Ecto neural progenitor cell (in vitro differentiated cells): ENCODE measurements around the gene KCTD7.
A peak's percentile ranks its signal among the peaks of the same experiment; 100 is the strongest.
"Not testable (repeated sequence)": the region's sequence is repeated elsewhere in the genome, so short reads cannot be mapped to it uniquely, and the experiment has no call there.

Source experiments
- DNase-seq: peaks from one replicate; pipeline ENCODE4 v3.0.0-alpha.2; 2018; ENCODE audit warnings: low spot score

KCTD7 gene

GRCh38 chr7:66654275-66655112 is 25.8 kb downstream of the KCTD7 start:
- peak; percentile 99 for DNase-seq

DNA sequence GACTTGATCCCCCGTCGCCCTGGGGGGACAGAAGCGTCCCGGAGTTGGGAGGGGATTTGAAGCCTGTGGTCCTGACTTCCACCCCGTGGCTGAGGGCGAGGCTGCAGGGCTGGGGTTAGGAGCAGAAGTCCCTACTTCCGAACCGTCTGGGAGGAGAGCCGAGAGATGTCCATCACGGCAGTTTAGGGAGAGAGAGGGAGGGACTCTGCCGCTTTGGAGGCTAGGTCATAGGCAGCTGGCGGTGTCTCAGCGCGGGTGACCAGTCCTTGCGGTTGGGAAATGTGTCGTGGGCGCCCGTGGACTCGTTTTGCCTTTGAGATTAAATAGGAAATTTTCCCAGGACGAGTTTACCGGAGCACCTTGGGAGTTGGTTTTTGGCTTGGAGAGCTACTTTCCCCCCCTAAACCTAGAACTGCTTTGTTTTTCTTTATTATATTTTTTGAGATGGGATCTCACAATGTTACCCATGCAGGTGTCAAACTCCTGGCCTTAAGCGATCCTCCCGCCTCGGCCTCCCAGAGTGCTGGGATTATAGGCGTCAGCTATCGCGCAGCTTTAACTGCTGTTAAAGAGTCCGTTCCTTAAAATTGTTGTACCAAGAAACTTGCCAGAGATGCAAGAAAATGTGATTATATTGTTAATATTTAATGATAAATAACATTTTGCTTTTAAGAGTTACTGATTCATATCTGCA is 26.6 kb downstream of the KCTD7 start:
- not testable (repeated sequence) for DNase-seq

GRCh38 chr7:66655826-66656485 is 27.3 kb downstream of the KCTD7 start:
- DNase-seq: not testable (repeated sequence)

- DNase-seq: no peak
These were observed 29.1 kb downstream of the KCTD7 start for GRCh38 chr7:66657798-66658197.

DNA sequence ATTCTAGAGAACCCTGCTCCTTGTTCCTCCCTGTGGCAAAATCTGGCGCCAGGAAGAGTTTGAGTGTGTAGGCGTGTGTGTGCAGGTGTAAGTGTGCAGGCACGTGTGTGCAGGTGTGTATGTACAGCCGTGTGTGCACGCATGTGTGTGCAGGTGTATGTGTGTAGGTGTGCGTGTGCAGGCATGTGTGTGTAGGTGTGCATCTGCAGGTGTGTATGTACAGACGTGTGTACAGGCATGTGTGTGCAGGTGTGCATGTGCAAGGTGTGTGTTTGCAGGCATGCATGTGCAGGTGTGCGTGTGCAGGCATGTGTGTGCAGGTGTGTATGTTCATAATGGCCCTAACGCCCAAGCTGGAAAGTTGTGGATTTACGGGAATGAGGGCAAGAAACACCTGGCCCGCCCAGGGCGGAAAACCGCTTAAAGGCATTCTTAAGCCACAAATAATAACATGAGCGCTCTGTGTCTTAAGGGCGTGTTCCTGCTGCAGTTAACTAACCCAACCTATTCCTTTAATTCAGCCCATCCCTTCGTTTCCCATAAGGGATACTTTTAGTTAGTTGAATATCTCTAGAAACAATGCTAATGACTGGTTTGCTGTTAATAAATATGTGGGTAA is 34.1 kb downstream of the KCTD7 start:
- DNase-seq: no peak

DNA sequence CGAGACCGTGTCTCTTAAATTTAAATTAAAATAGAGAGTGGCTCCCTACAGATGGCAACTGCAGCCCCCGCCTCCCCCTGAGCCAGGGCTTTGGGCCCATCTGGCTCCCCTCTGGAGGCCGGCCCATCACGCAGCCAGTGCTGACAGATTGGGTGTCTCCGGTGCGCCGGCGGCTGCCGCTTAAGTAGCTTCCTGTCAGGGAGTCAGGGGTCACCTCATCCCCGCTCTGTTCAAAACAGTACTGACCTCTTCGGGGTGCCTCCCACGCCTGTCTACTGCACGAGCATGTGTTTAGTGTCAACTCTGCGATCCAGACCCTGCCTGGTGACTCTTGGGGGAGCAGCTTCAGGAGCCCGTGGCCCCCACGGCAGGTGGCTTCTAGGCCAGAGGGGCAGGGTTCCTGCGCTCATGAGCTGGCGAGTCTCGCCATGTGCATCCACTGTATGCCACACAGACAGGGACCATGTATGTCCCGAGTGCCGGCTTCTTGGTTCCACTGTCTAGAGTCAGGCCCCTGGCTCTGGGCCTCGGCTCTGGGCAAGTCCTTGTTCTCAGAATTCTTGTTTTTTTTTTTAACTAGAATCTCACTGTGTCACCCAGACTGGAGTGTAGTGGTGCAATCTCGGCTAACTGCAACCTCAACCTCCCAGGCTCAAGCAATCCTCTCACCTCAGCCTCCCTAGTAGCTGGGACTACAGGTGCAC is 36.1 kb downstream of the KCTD7 start:
- DNase-seq: no peak

- no peak for DNase-seq
These were observed 37.8 kb downstream of the KCTD7 start for GRCh38 chr7:66666313-66666952.

DNA sequence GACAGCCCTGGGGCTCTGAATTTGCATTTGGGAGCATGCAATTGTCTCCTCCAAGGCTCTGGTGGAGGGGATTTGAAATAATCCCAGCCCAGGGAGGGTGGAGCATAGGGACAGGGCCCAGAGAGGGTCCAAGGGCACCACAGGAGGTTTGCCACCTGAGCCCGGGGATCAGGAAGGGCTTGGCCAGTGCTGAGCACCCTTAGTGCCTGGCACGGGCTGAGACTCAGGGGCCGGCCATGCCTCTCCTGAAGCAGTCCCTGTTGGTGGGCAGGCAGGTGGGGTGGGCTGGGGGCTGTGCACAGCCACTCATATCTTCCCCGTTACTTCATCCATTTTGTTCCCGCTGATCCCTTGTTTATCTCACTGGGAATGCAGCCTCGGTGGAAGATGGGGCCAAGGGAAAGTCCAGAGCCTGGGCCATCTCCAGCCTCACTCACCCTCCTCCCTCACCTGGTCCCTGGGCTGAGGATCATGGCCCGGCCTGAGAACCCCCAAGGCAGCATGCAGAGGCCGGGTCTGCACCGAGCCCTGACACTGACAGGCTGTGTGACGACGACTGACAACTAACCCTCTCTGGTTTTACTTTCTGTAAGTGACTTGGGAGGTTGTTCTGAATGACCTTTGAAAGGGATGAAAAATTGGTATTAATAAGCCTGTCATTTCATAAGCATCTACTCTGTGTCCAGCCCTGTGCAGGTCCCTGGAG is 38.5 kb downstream of the KCTD7 start:
- no peak for DNase-seq

DNA sequence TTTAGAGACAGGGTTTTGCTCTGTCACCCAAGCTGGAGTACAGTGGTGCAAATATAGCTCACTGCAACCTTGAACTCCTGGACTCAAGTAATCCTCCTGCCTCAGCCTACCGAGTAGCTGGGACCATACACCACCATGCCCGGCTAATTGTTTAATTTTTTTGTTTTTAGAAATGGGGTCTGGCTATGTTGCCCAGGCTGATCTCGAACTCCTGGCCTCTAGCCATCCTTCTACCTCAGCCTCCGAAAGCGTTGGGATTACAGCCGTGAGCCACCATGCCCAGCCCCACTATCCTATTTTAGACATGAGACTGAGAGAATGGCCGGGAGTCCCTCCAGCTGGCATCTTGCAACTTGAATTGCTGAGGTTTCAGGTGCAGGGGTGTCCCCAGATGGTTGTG is 39.4 kb downstream of the KCTD7 start:
- DNase-seq: no peak

DNA sequence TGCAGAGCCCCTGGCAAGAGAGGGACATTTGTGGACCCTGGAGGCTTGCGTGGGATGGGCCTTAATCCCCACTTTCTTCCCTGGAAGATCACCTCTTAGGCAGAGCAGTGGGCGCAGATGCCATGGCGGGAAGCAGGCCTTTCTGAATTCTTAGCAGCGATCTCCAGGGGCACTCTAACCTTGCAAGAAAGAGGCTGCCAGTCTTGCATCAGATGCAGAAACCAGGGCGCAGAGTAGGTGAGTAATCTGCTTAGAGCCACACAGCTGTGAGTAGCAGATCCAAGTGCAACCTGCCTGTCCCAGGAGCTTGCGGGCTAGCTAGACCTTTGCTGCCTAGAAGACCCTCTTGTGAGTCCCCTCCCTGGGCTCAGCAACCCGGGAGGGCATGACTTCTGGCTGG is 40.0 kb downstream of the KCTD7 start:
- no peak for DNase-seq

- DNase-seq: no peak
These were observed 40.4 kb downstream of the KCTD7 start for GRCh38 chr7:66669088-66669487.

GRCh38 chr7:66669496-66669895 is 40.8 kb downstream of the KCTD7 start:
- no peak for DNase-seq

- DNase-seq: no peak
These were observed 42.4 kb downstream of the KCTD7 start for GRCh38 chr7:66671034-66671433.

GRCh38 chr7:66671486-66671885 is 42.8 kb downstream of the KCTD7 start:
- DNase-seq: not testable (repeated sequence)

DNA sequence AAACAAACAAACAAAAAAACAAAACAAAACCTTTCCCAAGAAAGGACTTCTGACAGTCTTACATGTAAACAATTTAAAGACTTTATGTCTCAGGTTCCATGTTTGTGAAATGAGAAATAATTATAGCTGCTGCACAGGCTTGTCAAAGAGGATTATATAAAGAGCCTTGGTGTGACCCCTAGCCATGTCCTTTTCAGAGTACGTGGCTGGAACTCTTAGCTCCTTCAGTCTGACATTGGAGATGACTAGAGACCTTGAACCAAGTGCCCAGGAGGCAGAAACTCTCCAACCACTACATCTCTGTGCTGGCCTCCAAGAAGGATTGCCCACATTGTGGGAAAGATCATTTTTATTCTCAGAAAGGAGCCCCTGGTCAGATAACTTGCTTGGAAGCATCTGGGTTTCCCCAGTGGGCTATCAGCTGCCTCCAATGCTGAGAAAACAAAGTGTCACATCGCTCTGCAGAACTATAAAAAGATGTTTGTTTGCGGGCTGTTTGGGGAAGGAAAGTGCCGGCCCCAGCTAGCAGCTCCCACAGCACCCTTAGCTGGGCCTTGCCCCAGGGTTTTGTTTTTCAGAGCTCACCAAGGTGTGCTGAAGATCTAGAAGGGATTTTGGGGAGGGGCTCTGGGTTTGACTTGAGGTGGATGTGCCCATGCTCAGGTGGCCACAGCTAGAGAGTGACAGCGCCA is 43.9 kb downstream of the KCTD7 start:
- not testable (repeated sequence) for DNase-seq

GRCh38 chr7:66673124-66673640 is 44.5 kb downstream of the KCTD7 start:
- not testable (repeated sequence) for DNase-seq

GRCh38 chr7:66679633-66680244 is 51.1 kb downstream of the KCTD7 start:
- DNase-seq: no peak

- DNase-seq: peak; percentile 92
These were observed 53.0 kb downstream of the KCTD7 start for GRCh38 chr7:66681491-66682349.
